HEK293 (cell line): ENCODE measurements around the gene FAM118A.

Experiments used
- CTCF ChIP-seq: fragments of 450-650 bp; formaldehyde crosslinking; IDR thresholded peaks from 2 replicates; pipeline ENCODE4 v1.5.1; 2016; ENCODE audit warnings: missing biosample characterization, missing genetic modification characterization
- SCRT1 ChIP-seq: fragments of 450-650 bp; formaldehyde crosslinking; IDR thresholded peaks from 2 replicates; pipeline ENCODE4 v1.5.1; 2016; ENCODE audit warnings: missing biosample characterization, missing genetic modification characterization, borderline replicate concordance
- SP7 ChIP-seq: fragments of 450-650 bp; formaldehyde crosslinking; IDR thresholded peaks from 2 replicates; pipeline ENCODE4 v1.5.1; 2016; ENCODE audit warnings: missing biosample characterization, missing genetic modification characterization
- YY1 ChIP-seq: fragments of 450-650 bp; formaldehyde crosslinking; IDR thresholded peaks from 2 replicates; pipeline ENCODE4 v1.5.1; 2018; ENCODE audit warnings: missing biosample characterization, missing genetic modification characterization
- ZFP3 ChIP-seq: fragments of 450-650 bp; formaldehyde crosslinking; IDR thresholded peaks from 2 replicates; pipeline ENCODE4 v1.5.1; 2016; ENCODE audit warnings: low read depth, missing biosample characterization, missing genetic modification characterization
- ZNF174 ChIP-seq: fragments of 450-650 bp; formaldehyde crosslinking; IDR thresholded peaks from 2 replicates; pipeline ENCODE4 v1.5.0; 2017; ENCODE audit warnings: missing biosample characterization, mild to moderate bottlenecking, missing genetic modification characterization
- ZNF248 ChIP-seq: fragments of 450-650 bp; formaldehyde crosslinking; IDR thresholded peaks from 2 replicates; pipeline ENCODE4 v1.5.1; 2017; ENCODE audit warnings: missing biosample characterization, missing genetic modification characterization
- ZNF274 ChIP-seq, 2 experiments: fragments of 200-500 bp in 1 of 2; fragments of 450-650 bp in 1 of 2; sonication (Bioruptor generic) in 1 of 2; formaldehyde crosslinking in 1 of 2; IDR thresholded peaks; 2 replicates each; pipeline versions ENCODE4 v1.5.1 to v1.6.1; 2014 to 2016; ENCODE audit warnings: borderline replicate concordance in 1 of 2, inconsistent platforms in 1 of 2, low read length in 1 of 2, missing biosample characterization in 1 of 2, missing genetic modification characterization in 1 of 2
- ZNF398 ChIP-seq: fragments of 450-650 bp; formaldehyde crosslinking; IDR thresholded peaks from 2 replicates; pipeline ENCODE4 v1.5.1; 2017; ENCODE audit warnings: missing biosample characterization, missing genetic modification characterization
- ZNF48 ChIP-seq: fragments of 450-650 bp; formaldehyde crosslinking; IDR thresholded peaks from 2 replicates; pipeline ENCODE4 v1.5.1; 2016; ENCODE audit warnings: missing biosample characterization, missing genetic modification characterization
- ZNF837 ChIP-seq: fragments of 450-650 bp; formaldehyde crosslinking; IDR thresholded peaks from 2 replicates; pipeline ENCODE4 v1.5.1; 2016; ENCODE audit warnings: missing biosample characterization, missing genetic modification characterization

GRCh38 chr22:45358127-45358526 is 48.4 kb downstream of the FAM118A start:
- TF ChIP-seq ZNF398 (no peak), ZNF174 (tag by site-specific recombination) (no peak), CTCF (tag by site-specific recombination) (no peak), YY1 (tag by site-specific recombination) (no peak), ZNF248 (tag by site-specific recombination) (no peak), SCRT1 (tag by site-specific recombination) (no peak), ZNF837 (tag by site-specific recombination) (no peak), ZNF274 (IDR thresholded peaks at IDR 0.05; ENCODE audit: low read length) (no peak), ZNF274 (tag by site-specific recombination; IDR thresholded peaks at IDR 0.05; ENCODE audit: borderline replicate concordance) (no peak), ZNF48 (tag by site-specific recombination) (no peak), SP7 (tag by site-specific recombination) (no peak), ZFP3 (tag by site-specific recombination) (no peak)
